A549 (cell line): ENCODE results near the gene AFF3.

Source experiments
- MYC ChIP-seq: IDR thresholded peaks from 2 replicates; pipeline ENCODE4 v1.6.1; 2012; ENCODE audit warnings: mild to moderate bottlenecking, inconsistent platforms, low read length, improper control_type of control experiment, borderline replicate concordance
- NR3C1 ChIP-seq: fragments of >200 bp; sonication (Bioruptor Twin); formaldehyde crosslinking; IDR thresholded peaks from 3 replicates; pipeline ENCODE4 v1.6.1; 2017
- PHF8 ChIP-seq: fragments of 200-600 bp; sonication (generic); IDR thresholded peaks from 2 replicates; pipeline ENCODE4 v1.6.1; 2016; ENCODE audit warnings: low read depth, mild to moderate bottlenecking, antibody characterized with exemption, moderate library complexity, borderline replicate concordance
- ZFP36 ChIP-seq: fragments of 450-650 bp; IDR thresholded peaks from 2 replicates; pipeline ENCODE4 v1.6.1; 2014; ENCODE audit warnings: borderline replicate concordance; ENCODE audit not compliant: partially characterized antibody
- TF ChIP-seq, protein P1 (sequence below): IDR thresholded peaks from 2 replicates; pipeline ENCODE4 v1.6.1; 2012

DNA sequence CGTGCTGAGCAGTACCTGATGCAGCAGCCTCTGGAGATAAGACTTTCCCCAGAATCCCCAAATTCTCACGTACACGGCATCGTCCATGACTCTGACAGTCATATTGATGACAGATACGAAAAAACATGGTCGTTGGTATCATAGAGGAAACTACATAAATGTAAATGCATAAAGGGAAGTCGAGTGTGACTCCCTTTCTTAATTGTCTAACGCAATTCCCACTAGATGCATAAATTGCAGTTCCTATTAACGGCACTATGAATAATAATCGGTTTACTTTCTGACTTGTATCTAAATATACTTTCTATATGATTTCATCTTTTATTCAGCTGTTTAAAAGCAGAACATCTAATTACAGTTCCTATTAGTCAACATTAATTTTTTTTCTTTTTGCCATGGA is 330.0 kb downstream of the AFF3 start:
- TF ChIP-seq NR3C1 (no peak), ZFP36 (no peak), MYC (no peak), PHF8 (no peak)
- TF ChIP-seq, protein P1, sequence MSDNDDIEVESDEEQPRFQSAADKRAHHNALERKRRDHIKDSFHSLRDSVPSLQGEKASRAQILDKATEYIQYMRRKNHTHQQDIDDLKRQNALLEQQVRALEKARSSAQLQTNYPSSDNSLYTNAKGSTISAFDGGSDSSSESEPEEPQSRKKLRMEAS = no peak
